GM18870 (cell line): ENCODE data around the gene FAM131A.
A peak's percentile ranks its signal among the peaks of the same experiment; 100 is the strongest.

ENCODE experiments used
- ATAC-seq: cut with Tn5 transposase; IDR thresholded peaks from one replicate; pipeline ENCODE4 v1.9.1; 2021; ENCODE audit warnings: moderate library complexity; ENCODE audit not compliant: unreplicated experiment

FAM131A gene

GRCh38 chr3:184337399-184337714 lies at the start of gene FAM131A:
Gene FAM131A, plus strand, starts transcription at chr3:184337600. Its CDS starts 31 bp downstream, at chr3:184337631.
- ATAC-seq = no peak

GRCh38 chr3:184289426-184289938 lies 47.9 kb upstream of the FAM131A start:
- ATAC-seq = no peak

GRCh38 chr3:184290331-184290730 lies 47.1 kb upstream of the FAM131A start:
- no peak for ATAC-seq

- no peak for ATAC-seq
These were observed 46.2 kb upstream of the FAM131A start for GRCh38 chr3:184291044-184291737.

GRCh38 chr3:184291738-184292445 lies 45.5 kb upstream of the FAM131A start:
- no peak for ATAC-seq

GRCh38 chr3:184295771-184296170 lies 41.6 kb upstream of the FAM131A start:
- ATAC-seq = no peak

- no peak for ATAC-seq
These were observed 40.8 kb upstream of the FAM131A start for GRCh38 chr3:184296616-184297015.

- ATAC-seq = peak; percentile 78
These were observed 38.5 kb upstream of the FAM131A start, which contains the start of gene PSMD2 for GRCh38 chr3:184298759-184299487. Gene PSMD2, plus strand, starts transcription at chr3:184299241. Its CDS starts 26 bp downstream, at chr3:184299267.

- no peak for ATAC-seq
These were observed 37.7 kb upstream of the FAM131A start for GRCh38 chr3:184299488-184300377.

- ATAC-seq = no peak
These were observed 37.1 kb upstream of the FAM131A start for GRCh38 chr3:184300378-184300720.

GRCh38 chr3:184305577-184305976 lies 31.8 kb upstream of the FAM131A start:
- ATAC-seq = no peak

- no peak for ATAC-seq
These were observed 30.9 kb upstream of the FAM131A start for GRCh38 chr3:184306341-184306972.

GRCh38 chr3:184307915-184308314 lies 29.5 kb upstream of the FAM131A start:
- ATAC-seq = no peak

GRCh38 chr3:184308744-184309143 lies 28.7 kb upstream of the FAM131A start:
- no peak for ATAC-seq

- ATAC-seq = no peak
These were observed 25.8 kb upstream of the FAM131A start for GRCh38 chr3:184311633-184312032.

GRCh38 chr3:184314363-184314699 lies 23.1 kb upstream of the FAM131A start, which contains the start of gene EIF4G1:
Gene EIF4G1, plus strand, starts transcription at chr3:184314606. Its CDS starts 1,191 bp downstream, at chr3:184315797.
- ATAC-seq = peak; percentile 72

GRCh38 chr3:184314700-184315542 lies 22.5 kb upstream of the FAM131A start:
- peak; percentile 10 for ATAC-seq

- ATAC-seq = no peak
These were observed 21.9 kb upstream of the FAM131A start for GRCh38 chr3:184315543-184315867.

GRCh38 chr3:184315871-184316661 lies 21.3 kb upstream of the FAM131A start:
- ATAC-seq = no peak
